Hindlimb muscle (tissue), 1 donor: ENCODE data around the gene ZNF674. TPM values are rescaled to one million over a fixed set of nuclear protein-coding genes. Genes with fewer than 3 reads are reported as not detected.
"Not testable (repeated sequence)": the region's sequence is repeated elsewhere in the genome, so short reads cannot be mapped to it uniquely, and the experiment has no call there.

ENCODE experiments used
- DNase-seq: peaks from one replicate; pipeline ENCODE4 v3.0.0-alpha.2; 2013
- polyA plus RNA-seq: library from polyadenylated mRNA; unstranded; fragments of 120-200 nt; gene quantifications from one replicate; pipeline ENCODE4 v1.2.1, GENCODE V29; 2013; ENCODE audit not compliant: insufficient read length

Gene ZNF674
- polyA plus RNA-seq, 1 donor: 4.1 TPM

DNA sequence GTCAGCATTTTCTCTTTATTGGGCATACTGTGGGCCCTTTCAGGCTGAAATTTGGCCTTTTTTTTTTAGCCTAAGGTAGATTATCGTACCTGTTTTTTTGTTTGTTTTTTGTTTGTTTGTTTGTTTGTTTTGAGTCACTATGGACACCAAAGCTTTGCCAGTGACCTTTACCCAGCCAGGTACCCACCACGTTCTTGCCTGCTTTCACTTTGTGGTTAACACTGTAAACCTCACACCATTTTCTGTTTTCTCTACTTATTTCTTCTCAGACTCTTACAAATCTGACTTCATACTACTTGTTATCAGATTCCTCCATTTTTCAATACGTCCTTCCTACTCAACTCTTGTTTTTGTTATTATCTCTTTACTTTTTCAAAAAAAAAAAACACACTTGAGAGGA, 81.5 kb downstream of the ZNF674 start:
- DNase-seq: no peak

GRCh38 chrX:46461660-46462191, 83.5 kb downstream of the ZNF674 start:
- no peak for DNase-seq

GRCh38 chrX:46460801-46461659, 84.2 kb downstream of the ZNF674 start:
- not testable (repeated sequence) for DNase-seq

- DNase-seq: no peak
These were observed 85.6 kb downstream of the ZNF674 start for GRCh38 chrX:46459603-46460002.

DNA sequence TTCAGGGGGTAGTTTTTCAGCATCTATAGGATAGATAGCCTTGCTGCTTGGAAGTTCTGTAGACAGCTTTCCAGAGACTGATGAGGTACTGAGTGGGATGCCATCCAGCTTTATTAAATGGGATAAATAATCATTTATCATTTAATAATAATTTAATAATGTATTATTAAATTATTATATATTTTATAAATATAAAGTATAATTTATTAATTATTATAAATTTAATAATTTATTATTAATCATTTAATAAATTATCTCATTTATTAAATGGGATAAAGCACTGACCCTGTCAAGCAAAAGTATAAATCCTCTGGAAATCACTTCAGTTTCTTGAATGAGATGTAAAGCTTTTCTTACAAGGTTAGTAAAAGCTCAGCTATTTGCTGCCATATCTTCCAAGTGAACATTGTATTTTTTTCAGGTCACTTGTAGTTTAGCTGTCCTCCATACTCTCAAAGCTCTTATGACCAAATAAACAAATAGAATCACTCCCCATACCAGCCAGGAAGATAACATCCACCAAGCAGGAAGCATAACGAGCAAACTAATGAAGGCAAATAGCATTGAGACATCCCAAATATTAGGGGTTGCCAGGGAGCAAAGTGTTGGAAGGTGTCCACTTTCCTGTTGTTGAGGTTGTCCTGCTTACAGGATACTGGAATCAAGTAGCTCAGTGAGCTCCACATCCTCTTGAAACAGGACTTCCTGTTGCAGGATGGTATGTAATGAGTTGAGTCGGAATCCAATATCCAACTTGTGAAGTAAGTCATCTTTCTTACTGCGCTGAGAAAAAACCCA, 88.9 kb downstream of the ZNF674 start:
- no peak for DNase-seq

Other genes starting within 250 kb of the ZNF674 start
- 6.2 TPM for gene CHST7, start 28.3 kb upstream of the ZNF674 start, polyA plus RNA-seq
- gene SLC9A7, start 213.7 kb upstream of the ZNF674 start, polyA plus RNA-seq: 9.2 TPM